Pulmonary artery endothelial cell (primary cell): Measurements from ENCODE around the gene TARBP2. TPM values are rescaled to one million over a fixed set of nuclear protein-coding genes. Genes with fewer than 3 reads are reported as not detected.
"Not testable (repeated sequence)": the region's sequence is repeated elsewhere in the genome, so short reads cannot be mapped to it uniquely, and the experiment has no call there.

Source experiments
- DNase-seq: peaks from one replicate; pipeline ENCODE4 v3.0.0-alpha.2; 2011; ENCODE audit warnings: low read depth, low spot score
- total RNA-seq: library from RNA; depleted of rRNA; stranded (reverse); fragments of >200 nt; gene quantifications from 2 replicates; pipeline ENCODE4 v1.2.3, GENCODE V29; 2014

Gene TARBP2
- total RNA-seq, 1 donor from 2014 or later = 60.3 TPM

DNA sequence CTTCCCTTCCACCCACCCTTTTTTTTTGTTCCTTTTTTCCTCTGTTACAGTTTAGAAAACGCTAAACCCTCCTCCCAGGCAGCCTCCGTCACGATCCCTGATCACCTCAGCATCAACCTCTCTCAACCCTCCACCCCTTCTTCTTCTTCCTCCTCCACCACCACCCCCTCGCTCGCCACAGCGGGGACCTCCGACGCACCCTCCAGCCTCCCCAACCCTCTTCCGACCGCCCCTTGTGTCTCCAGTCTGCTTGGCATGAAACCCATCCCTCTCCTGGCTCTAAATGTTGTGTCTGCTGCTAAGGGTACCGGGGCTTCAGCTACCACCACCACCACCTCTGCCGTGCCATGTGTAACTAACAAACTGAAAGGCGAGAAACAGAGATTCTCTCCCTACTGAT is 26.3 kb upstream of the TARBP2 start:
- no peak for DNase-seq

DNA sequence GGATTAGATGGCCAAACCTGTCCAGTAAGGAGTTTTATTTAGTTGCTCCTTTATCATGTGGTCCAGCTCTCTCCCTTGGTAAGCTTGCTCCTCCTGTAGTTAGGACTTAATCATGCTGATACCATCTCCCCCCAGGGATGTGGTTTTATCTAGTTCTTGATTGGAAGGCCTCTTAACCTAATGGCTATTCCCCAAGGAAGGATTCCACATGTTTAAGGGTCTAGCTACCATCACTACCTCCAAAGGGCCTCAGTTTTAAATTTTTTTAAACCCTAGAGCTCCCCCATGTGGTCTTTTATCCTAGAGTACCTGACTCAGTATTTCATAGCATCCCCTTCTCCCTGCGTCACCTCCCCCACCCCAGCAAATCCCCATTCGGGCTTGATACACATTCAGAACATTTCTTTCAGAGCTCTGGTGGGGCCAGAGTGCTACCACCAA is 24.3 kb upstream of the TARBP2 start:
- no peak for DNase-seq

DNA sequence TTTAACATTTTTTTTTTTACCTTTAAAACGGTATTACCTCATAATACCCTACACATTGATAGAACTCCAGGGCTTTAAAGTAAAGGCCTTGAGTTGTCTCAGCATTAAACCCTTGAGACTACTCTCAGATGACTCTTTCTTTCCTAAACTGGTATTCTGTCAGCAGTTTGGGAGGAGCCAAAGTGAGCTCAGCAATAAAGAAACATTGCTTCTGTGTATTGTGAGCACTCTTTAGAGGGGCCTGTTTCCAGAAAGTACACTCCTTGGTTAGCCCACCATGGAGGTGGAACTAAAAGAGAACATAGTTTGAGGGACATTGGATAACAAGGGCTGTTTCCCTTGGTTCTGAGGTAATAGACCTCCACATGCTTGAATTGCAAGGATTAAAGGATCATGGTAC is 22.2 kb upstream of the TARBP2 start:
- no peak for DNase-seq

GRCh38 chr12:53479331-53479730 is 21.8 kb upstream of the TARBP2 start:
- no peak for DNase-seq

DNA sequence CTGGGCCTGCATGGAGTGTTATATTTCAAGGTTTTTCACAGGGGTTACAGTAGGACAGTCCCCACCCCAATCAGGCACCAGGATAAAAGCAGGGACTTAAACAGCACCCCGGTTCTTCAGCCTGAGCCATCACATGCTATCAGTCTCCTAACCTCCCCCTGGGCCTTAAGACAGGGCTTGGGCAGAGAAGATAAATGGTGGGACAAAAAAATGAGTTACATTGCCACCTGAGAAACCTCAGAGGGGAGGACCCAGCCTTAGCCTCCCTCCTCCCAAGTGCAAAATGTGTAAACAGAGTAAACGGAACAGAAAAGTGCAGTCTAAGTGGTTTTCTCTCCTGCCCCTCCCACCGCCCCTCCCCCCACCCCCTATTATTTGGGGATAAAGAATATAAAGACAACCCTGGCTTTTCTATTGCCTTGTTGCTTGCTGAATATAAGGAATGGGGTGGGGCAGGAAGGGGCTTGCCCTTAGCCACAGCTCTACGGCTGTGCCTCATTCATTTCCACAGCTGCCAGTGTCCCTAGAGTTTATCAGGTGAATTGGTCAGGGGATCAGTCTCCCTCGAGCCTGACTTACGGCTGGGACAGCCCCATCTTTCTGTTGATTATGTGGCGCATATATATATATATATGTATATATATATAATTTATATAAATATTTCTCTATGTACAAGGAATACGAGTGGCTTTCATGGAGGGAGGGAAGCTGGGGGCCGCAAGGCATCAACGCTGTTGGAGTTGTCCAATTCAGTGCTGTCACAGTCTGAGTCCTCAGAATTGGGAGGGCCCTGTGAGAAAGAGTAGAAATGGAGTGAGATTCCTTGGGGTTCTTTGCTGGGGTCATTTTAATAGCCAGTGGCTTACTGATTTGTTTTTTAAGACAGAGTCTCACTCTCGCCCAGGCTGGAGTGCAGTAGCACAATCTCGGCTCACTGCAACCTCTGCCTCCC is 20.3 kb upstream of the TARBP2 start:
- DNase-seq = no peak

- DNase-seq = not testable (repeated sequence)
Observed at GRCh38 chr12:53481458-53481857, 19.6 kb upstream of the TARBP2 start.

DNA sequence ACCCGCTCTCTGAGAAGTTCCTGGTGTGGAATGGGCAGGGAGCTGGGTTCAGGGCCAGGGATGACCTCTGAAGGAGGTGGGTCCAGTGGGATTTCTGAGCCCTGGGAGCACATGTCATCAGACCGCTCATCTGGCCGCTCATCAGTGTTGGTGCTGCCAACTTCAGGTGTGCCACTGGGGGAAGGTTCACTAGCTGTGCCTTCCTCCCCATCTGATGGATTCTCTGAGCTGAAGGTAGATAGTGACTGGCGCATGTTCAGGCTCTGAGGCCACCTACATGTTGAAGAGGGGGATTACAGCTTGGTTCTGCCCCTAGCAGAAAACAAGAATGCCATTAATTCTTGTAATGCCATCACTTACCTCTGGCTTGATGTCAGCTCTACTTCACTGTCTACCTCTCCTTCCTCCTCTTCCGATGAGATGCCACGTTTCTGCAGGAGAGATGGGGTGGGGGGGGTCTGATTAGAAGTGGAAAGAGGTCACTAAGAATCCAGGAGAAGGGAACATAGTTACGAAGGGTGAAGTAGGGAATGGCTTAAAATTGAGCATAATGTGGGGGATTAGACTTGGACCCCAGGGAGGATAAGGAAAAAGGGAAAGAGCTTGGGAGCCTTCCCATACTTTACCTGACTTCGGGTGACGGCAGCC is 19.0 kb upstream of the TARBP2 start:
- DNase-seq = no peak

DNA sequence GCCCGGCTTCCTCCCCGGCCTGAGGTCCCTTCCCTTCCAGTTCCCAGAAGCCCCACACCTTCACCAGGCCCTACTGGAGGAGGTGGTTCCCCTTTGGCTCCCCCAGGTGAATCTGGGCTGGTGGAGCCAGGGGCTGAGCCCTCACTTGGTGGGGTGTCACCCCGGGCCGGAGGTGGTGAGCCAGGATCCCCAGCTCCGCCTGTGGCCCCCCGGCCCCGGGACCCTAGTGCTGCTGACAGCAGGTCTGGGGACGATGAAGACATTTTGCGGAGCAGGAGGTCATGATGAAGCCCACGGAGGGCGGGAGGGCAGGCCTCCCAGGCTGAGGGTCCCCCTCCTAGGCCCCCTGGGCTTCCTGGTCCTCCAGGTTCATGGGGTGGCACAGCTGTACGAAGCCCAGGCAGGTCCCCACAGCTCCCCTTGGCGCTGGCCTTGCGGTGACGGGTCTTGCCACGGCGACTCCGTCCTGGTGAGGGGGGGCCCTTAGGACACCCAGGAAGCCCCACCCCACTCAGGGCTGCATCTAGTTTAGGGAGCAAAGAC is 18.4 kb upstream of the TARBP2 start:
- DNase-seq = no peak

DNA sequence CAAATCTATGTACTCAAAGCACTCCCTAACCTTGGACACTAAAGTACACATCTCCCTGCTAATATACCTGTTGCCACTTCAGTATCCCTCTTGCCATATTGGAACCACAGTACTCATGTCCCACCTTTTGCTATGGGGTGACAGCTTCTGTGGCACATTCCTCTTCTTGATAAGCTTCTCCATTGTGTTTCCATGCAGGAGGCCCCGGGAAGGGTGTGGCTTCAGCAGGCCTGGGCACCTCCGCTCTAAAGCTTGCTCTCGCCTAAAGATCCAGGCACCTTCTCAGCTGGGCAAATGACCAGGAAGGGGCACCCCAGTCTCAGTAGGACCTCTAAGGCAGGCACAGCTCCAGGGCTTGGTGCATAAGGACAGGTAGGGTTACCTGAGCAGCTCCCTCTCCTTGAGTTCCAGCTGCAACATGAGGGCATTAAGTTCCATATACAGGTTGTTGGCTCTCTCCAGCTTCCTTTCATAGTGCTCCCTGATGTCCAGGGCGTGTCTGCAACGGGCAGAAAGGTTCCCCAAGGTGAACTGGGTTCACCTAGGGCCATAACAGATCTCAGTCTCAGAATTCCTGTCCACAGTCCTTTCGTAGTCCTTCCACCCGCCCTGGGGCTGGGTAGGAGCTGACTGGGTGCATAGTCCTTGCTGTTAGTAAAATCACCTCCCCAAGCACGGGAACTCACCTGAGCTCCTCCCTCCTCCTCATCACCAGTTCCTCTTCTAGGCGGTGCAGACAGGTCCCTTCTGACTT is 17.7 kb upstream of the TARBP2 start:
- DNase-seq = no peak

DNA sequence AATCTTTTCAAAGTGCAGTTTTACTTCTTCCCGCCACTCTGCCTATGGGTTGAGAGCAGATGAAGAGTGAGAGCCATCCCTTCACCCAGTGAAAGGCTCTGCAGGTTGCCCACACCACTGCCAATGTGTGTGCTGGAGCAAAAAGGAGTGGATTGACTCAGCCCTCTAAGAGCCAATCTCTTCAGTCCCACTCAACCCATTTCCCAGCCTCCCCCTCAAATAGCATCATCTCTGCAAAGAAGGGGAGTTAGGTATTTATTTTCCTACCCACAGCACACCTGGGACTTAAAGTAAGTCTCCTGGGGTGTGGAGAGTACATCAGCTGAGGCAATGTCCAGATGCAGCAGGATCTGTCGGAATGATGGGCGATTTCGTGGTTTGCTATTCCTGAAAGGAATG is 17.1 kb upstream of the TARBP2 start:
- no peak for DNase-seq

GRCh38 chr12:53484686-53485575 is 16.2 kb upstream of the TARBP2 start:
- no peak for DNase-seq

DNA sequence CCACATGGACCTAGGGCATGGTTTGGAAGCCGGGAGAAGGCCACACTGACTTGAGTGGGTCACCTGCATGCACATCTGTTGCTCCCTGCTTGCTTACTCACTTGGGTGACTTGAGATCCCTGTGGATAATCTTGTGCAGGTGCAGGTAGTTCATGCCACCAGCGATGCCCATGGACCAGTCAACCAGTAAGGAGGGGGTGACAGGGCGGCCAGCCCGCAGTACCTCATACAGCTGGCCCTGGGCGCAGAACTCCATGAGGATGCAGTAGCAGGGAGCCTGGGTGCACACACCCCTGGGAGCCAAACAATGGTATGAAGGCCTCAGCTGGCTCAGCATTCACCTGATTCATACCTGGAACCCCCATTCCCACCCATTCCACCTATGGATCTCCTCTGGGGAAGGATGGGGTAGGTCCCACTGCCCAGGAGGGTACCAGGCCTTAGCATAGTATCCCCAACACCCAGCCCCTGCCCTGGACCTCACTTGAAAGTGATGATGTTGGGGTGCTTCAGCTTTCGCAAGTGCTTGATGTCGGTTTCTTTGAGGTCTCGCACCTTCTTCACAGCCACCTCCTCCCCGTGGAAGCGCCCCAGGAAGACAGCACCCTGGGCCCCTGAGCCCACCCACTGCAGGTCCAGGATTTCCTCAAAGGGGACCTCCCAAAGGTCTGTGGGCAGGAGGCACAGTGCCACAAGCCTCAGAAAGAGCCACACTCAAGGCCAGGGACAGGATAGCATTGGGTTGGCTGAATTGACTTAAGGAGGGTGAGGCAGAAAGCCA is 14.9 kb upstream of the TARBP2 start:
- DNase-seq = no peak

DNA sequence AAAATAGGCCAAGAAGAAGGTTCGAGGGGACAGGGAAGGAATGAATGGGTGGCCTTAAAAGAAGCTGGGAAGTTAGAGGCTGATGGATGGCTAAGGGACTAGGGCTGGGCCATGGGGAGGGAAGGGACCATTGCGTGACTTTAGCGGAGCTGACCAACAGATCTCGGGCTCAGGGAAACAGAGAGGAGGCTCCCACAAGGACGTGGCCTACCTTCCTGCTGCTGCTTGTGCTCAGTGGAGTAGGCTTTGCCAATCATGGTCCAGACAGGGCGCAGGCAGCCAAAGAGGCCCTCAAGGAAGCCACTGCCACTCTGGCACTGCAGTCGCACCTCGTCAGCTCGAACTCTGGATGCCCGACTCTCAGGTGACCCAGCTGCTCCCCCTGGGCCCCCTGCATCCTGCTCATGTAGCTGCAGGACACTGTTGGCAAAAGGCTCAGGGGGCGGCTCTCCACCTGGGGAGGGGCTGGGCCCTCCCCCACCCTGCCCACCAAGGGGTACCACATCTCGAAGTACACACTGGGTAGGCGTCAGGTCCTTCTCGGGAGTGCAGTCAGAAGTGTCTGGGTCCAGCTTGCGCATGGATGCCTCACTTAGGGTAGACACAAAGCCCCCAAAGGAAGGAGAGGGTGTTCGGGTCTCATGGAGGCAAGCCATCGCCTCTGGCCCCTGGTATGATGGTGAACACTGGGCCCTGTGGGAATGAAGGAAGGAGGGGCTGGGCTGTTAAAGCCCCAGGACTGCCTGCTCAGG is 14.2 kb upstream of the TARBP2 start:
- DNase-seq = no peak

DNA sequence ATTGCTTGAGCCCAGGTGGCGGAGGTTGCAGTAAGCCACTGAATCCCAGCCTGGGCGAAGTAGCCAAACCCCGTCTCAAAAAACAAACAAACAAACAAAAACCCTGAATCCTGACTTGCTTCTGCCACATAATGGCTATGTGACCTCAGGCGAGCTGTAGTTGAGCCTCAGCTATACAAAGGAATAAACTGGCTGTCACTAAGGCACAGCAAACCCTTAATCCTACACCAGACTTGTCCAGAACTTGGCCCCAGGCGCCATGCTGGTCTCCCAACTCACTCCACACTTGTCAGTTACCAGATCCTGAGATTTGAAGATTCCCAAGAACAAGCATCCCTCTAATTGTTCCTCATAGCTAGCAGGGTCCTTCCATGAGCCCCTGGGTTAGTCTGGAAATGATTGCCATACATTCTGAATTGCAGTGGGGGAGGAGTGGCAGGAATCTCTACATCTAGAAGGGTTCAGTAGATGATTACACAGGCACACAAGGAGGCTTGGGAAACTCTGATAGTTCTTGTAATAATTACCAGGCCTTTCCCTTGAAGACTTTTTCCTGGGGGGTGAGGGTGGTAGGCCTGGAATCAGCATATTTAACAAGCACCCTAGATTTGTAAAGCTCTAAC is 11.7 kb upstream of the TARBP2 start:
- DNase-seq = no peak

DNA sequence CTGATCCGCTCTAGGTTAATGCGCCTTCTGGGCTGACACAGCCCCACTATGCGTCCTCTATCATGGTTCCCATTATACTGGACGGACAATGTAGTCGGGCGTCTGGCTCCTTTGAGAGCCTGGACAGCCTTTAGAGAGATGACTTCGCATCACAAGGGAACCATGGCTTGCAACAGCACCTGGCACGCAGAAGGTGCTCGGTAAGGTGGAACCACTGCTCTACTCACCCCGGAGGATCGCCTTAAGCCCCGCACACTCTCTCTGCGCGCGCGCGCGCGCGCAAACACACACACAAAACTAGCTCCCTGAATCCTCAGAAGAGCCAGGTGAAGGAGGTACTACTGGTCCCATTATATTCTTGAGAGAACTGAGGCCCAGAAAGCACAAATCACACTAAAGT is 8.9 kb upstream of the TARBP2 start:
- no peak for DNase-seq

- DNase-seq = peak; percentile 60
Observed at GRCh38 chr12:53492830-53493609, 8.1 kb upstream of the TARBP2 start.

GRCh38 chr12:53493610-53494391 is 7.3 kb upstream of the TARBP2 start:
- no peak for DNase-seq
